Endothelial cell of umbilical vein (primary cell): Measurements from ENCODE around the gene LRRC28. TPM values are rescaled to one million over a fixed set of nuclear protein-coding genes. Genes with fewer than 3 reads are reported as not detected.

Experiments
- BruUV-seq: library from RNA; stranded (reverse); fragments of 400-500 nt; replicated peaks from 2 replicates; lab custom pipeline; 2021; lab: Mats Ljungman, UMichigan
- CTCF ChIA-PET: fragments of 300-600, 350-600 bp; sonication (Branson Sonifier 250); formaldehyde crosslinking; loops from one replicate; lab custom pipeline; 2021; ENCODE audit warnings: antibody characterized with exemption, inconsistent platforms; lab: Charles Lee
- POLR2A ChIA-PET: fragments of 300-600, 350-600 bp; sonication (Branson Sonifier 250); formaldehyde crosslinking; loops from one replicate; lab custom pipeline; 2021; ENCODE audit warnings: antibody characterized with exemption, inconsistent platforms; lab: Charles Lee
- DNase-seq: peaks from one replicate; pipeline ENCODE4 v3.0.0-alpha.2; 2011; ENCODE audit warnings: low read depth, low spot score
- FAIRE-seq: peaks from 2 replicates; lab custom pipeline; 2011; peaks lifted over from hg19 to GRCh38; lab: Jason Lieb, UNC
- H2AFZ ChIP-seq: 2 replicates; pipeline ENCODE4 v1.6.0; 2012; ENCODE audit warnings: low read depth, low read length, control low read depth, inconsistent platforms
- H3K27ac ChIP-seq: 2 replicates; pipeline ENCODE4 v1.5.1; 2011; ENCODE audit warnings: low read depth, mild to moderate bottlenecking, control low read depth, low read length, moderate library complexity; ENCODE audit not compliant: insufficient read depth
- H3K27me3 ChIP-seq, 2 experiments: 2 replicates each; pipeline versions ENCODE4 v1.6.0 to v1.6.1; 2011; ENCODE audit warnings: low read length in 2 of 2, mixed read lengths in 1 of 2; ENCODE audit not compliant: control insufficient read depth in 2 of 2, insufficient read depth in 2 of 2
- H3K36me3 ChIP-seq, 2 experiments: 2 replicates in 1 of 2; 3 replicates in 1 of 2; pipeline ENCODE4 v1.5.1; 2011; ENCODE audit warnings: low read length in 2 of 2, mild to moderate bottlenecking in 1 of 2, moderate library complexity in 1 of 2; ENCODE audit not compliant: control insufficient read depth in 2 of 2, insufficient read depth in 2 of 2; ENCODE audit errors: extremely low read depth in 1 of 2
- H3K4me1 ChIP-seq: 3 replicates; pipeline ENCODE4 v1.5.1; 2011; ENCODE audit warnings: mild to moderate bottlenecking, low read length; ENCODE audit not compliant: control insufficient read depth, insufficient read depth; ENCODE audit errors: extremely low read depth
- H3K4me2 ChIP-seq: 2 replicates; pipeline ENCODE4 v1.6.1; 2011; ENCODE audit warnings: low read length, control low read depth, mixed read lengths; ENCODE audit not compliant: insufficient read depth
- H3K4me3 ChIP-seq, 3 experiments: fragments of 200-600 bp in 1 of 3; sonication (generic), shearing (Covaris generic) in 1 of 3; replicated peaks in 1 of 3; 2 replicates each; pipeline ENCODE4 v1.5.1; 2011 to 2016; ENCODE audit warnings: control low read depth in 3 of 3, low read length in 3 of 3, mild to moderate bottlenecking in 2 of 3, inconsistent platforms in 1 of 3, low read depth in 1 of 3, moderate library complexity in 1 of 3; ENCODE audit not compliant: insufficient read depth in 1 of 3
- H3K79me2 ChIP-seq: 2 replicates; pipeline ENCODE4 v1.6.0; 2012; ENCODE audit warnings: low read length, inconsistent platforms; ENCODE audit not compliant: control insufficient read depth, insufficient read depth
- H3K9ac ChIP-seq: replicated peaks from 2 replicates; pipeline ENCODE3; 2011; ENCODE audit warnings: low read length, control low read depth; ENCODE audit not compliant: insufficient read depth; ENCODE audit errors: extremely low read depth
- H3K9me1 ChIP-seq: replicated peaks from 3 replicates; pipeline ENCODE4 v1.6.0; 2011; ENCODE audit warnings: mild to moderate bottlenecking, low read length; ENCODE audit not compliant: control insufficient read depth, insufficient read depth; ENCODE audit errors: extremely low read depth
- H3K9me3 ChIP-seq: replicated peaks from 2 replicates; pipeline ENCODE4 v1.5.1; 2012; ENCODE audit warnings: low read length, inconsistent platforms; ENCODE audit not compliant: control insufficient read depth, insufficient read depth
- H4K20me1 ChIP-seq: replicated peaks from 2 replicates; pipeline ENCODE3; 2011; ENCODE audit warnings: mild to moderate bottlenecking, low read length; ENCODE audit not compliant: control insufficient read depth, insufficient read depth; ENCODE audit errors: extremely low read depth
- EZH2 ChIP-seq: IDR thresholded peaks from 2 replicates; pipeline ENCODE4 v1.6.1; 2012; ENCODE audit warnings: borderline replicate concordance, low read depth, mild to moderate bottlenecking, moderate library complexity, low read length, inconsistent platforms; ENCODE audit not compliant: severe bottlenecking
- FOS ChIP-seq: IDR thresholded peaks from 2 replicates; pipeline ENCODE4 v1.6.1; 2011; ENCODE audit warnings: mild to moderate bottlenecking, low read length, moderate library complexity, borderline replicate concordance; ENCODE audit not compliant: insufficient read depth
- GATA2 ChIP-seq: IDR thresholded peaks from 2 replicates; pipeline ENCODE4 v1.7.0; 2011; ENCODE audit warnings: low read depth, mild to moderate bottlenecking, moderate library complexity, mixed read lengths, low read length; ENCODE audit not compliant: insufficient read length, insufficient read depth
- JUN ChIP-seq: IDR thresholded peaks from 2 replicates; pipeline ENCODE4 v1.6.1; 2011; ENCODE audit warnings: borderline replicate concordance, low read depth; ENCODE audit not compliant: insufficient read length, insufficient read depth
- POLR2AphosphoS5 ChIP-seq: IDR thresholded peaks from 2 replicates; pipeline ENCODE4 v1.6.1; 2012; ENCODE audit warnings: low read depth, mild to moderate bottlenecking, control low read depth, low read length, moderate library complexity; ENCODE audit not compliant: insufficient read depth
- dilution Hi-C: fragments of 300-500 bp; cut with MboI; formaldehyde crosslinking; loops from one replicate; pipeline ENCODE4 v1.15.0; 2019; ENCODE audit warnings: low sequenced_read_pairs; ENCODE audit not compliant: extremely low pct_ligation_motif_present
- intact Hi-C: fragments of 100-400 bp; cut with micrococcal nuclease; formaldehyde crosslinking; loops from one replicate; pipeline ENCODE4 v1.10.0; 2022
- polyA plus RNA-seq, 4 experiments: library from polyadenylated mRNA; depleted of rRNA in 3 of 4; stranded (reverse) in 3 of 4; unstranded in 1 of 4; fragments of >200 nt; gene quantifications; 2 replicates each; pipeline versions ENCODE4 v1.2.1 to v1.2.3, GENCODE V29; 2011 to 2012; ENCODE audit warnings: missing spikeins in 1 of 4
- total RNA-seq: library from RNA; stranded (reverse); gene quantifications from 2 replicates; pipeline ENCODE4 v1.2.3, GENCODE V29; 2021
- TF ChIP-seq, protein P1 (sequence below), 2 donors: IDR thresholded peaks; 1 replicate in 1 of 2; 2 replicates in 1 of 2; pipeline ENCODE4 v1.5.1; 2011; ENCODE audit warnings: low read length in 2 of 2, mild to moderate bottlenecking in 2 of 2, moderate library complexity in 2 of 2, control low read depth in 1 of 2, inconsistent platforms in 1 of 2, low read depth in 1 of 2; ENCODE audit not compliant: insufficient read depth in 1 of 2; ENCODE audit errors: extremely low read depth in 1 of 2

LRRC28 gene
- total and polyA plus RNA-seq, 2 donors (not counting 3 experiments of a cell fraction or from before 2014, with no cell fraction given), result 19.6 to 26.7 TPM

DNA sequence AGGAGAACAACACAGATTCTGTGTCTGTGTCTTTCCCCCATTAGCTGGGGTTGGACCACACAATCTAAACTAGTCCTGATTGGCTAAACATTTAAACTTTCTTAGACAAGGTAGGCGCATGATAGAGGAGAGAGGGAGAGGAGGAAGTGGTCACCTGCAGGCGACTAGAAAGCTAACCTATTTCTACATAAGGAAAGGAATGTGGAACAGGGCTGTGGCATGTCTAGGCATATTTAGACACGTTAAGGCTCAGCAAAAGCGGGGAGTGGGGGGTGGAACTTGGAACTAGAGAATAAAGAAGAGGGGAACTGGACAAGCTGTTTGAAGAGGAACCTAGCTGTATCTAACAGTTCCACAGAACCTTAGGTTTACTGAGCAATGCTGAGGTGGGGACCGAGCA lies 12.8 kb downstream of the LRRC28 start:
- intact Hi-C loops, result no loop called here
- no TSS peak for BruUV-seq
- Histone ChIP-seq H3K4me1 (no peaks in the 10 kb centered on the region), H3K4me2 (no peak overlapping the region), H3K4me3 (no peak overlapping the region), H3K27ac (no peak overlapping the region), H3K36me3 (no peaks in the 10 kb centered on the region), H4K20me1 (no peaks in the 10 kb centered on the region), H3K27me3 (no peaks in the 10 kb centered on the region), H3K9ac (no peak overlapping the region), H3K79me2 (no peaks in the 10 kb centered on the region), H3K9me3 (no peaks in the 10 kb centered on the region), H2AFZ (no peak overlapping the region), H3K9me1 (no peaks in the 10 kb centered on the region)
- FAIRE-seq (no peak), DNase-seq (no peak)
- dilution Hi-C loops, result no loop called here
- TF ChIP-seq EZH2 (no peak), POLR2AphosphoS5 (no peak), JUN (no peak), FOS (no peak)
- ChIA-PET POLR2A (no interaction called here), CTCF (interaction anchor here (0.8 to 2.7 kb wide), 3 partner anchors 9 to 440 kb away, joined by 6 to 13 read pairs (median 6); no protein-coding TSS in a partner anchor)

DNA sequence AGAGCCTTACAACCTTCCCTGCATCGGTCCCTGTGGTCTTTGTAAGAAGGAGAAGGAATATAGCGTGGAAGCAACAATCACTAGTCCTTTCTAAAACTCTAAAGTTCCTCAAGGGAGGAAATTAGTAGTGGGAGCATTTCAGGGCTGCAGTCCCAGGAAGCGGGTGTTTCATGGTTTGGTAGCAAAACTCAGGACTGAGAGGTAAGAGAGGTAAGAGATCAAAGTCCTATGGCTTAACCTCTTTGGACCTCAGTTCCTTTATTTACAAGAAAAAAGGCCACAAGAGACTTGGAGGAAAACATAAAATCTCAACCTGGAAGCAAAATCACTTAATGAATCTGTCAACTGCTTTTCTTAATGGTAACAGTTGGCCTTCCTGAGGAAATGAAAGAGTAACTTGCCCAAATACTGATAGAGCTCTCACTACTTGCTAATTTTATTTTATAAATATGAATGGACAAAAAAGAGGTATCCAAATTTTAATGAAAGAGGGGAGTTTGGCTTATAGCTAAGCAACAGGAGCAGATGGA lies 14.3 kb downstream of the LRRC28 start:
- CTCF ChIA-PET, result no interaction called here
- FAIRE-seq, result no peak
- H3K9me1 ChIP-seq, result no peaks in the 10 kb centered on the region
- no peaks in the 10 kb centered on the region for H3K4me1 ChIP-seq
- H3K36me3 ChIP-seq, result no peaks in the 10 kb centered on the region
- DNase-seq, result peak; percentile 57
- no peak overlapping the region for H3K9ac ChIP-seq
- dilution Hi-C loops, result no loop called here
- no peak overlapping the region for H2AFZ ChIP-seq
- intact Hi-C loops, result no loop called here
- no peaks in the 10 kb centered on the region for H3K9me3 ChIP-seq
- no peaks in the 10 kb centered on the region for H3K27me3 ChIP-seq
- no TSS peak for BruUV-seq
- H3K4me3 ChIP-seq, result no peak overlapping the region
- H3K27ac ChIP-seq, result no peak overlapping the region
- H3K4me2 ChIP-seq, result no peak overlapping the region
- TF ChIP-seq, protein P1, sequence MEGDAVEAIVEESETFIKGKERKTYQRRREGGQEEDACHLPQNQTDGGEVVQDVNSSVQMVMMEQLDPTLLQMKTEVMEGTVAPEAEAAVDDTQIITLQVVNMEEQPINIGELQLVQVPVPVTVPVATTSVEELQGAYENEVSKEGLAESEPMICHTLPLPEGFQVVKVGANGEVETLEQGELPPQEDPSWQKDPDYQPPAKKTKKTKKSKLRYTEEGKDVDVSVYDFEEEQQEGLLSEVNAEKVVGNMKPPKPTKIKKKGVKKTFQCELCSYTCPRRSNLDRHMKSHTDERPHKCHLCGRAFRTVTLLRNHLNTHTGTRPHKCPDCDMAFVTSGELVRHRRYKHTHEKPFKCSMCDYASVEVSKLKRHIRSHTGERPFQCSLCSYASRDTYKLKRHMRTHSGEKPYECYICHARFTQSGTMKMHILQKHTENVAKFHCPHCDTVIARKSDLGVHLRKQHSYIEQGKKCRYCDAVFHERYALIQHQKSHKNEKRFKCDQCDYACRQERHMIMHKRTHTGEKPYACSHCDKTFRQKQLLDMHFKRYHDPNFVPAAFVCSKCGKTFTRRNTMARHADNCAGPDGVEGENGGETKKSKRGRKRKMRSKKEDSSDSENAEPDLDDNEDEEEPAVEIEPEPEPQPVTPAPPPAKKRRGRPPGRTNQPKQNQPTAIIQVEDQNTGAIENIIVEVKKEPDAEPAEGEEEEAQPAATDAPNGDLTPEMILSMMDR (IDR thresholded peaks at IDR 0.05; ENCODE audit: extremely low read depth in 1 of 2, insufficient read depth in 1 of 2, low read depth in 1 of 2, low read length in 2 of 2), result no peak
- no peak for TF ChIP-seq GATA2
- H3K79me2 ChIP-seq, result no peaks in the 10 kb centered on the region
- H4K20me1 ChIP-seq, result no peaks in the 10 kb centered on the region
- POLR2A ChIA-PET, result no interaction called here
